ENCODE data around the gene OR5AU1. TPM values are rescaled to one million over a fixed set of nuclear protein-coding genes. Genes with fewer than 3 reads are reported as not detected.

OR5AU1 gene
- total and polyA plus RNA-seq, 2 of the 13 experiments (the other 11 are each of a cell fraction or from before 2014, with no cell fraction given): not detected

DNA sequence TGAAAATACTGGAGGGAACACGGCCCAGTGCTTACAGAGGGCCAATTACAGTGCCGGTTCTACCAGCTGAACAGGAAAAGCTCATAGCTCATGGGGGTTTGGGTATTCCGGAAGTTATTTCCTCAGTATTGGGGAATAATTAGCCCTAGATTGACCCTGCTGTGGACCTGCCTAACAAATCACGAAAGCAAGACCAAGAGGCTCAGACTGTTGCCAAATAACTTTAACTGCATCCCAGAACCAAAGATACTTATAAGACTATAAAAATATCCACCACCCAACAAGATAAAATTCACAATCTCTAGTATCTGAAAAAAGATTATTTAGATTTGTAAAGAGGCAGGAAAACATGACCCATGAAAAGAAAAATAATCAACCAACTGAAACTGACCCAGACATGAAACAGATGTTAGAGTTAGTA is 8.0 kb upstream of the OR5AU1 start:
- in situ Hi-C loops (cut with HindIII; ENCODE audit: extremely low pct_ligation_motif_present, low pct_unique_long_range_greater_than_20kb): no loop called here
- H3K9me3 ChIP-seq (ENCODE audit: low read length): no peaks in the 10 kb centered on the region
- peaks cover 3 to 34% of the 10 kb centered on the region in 2 experiments; a peak in 4 of 5 replicates for H3K27me3 ChIP-seq (ENCODE audit: control insufficient read depth in 1 of 2, insufficient read depth in 2 of 2, low read length in 2 of 2)
- CTCF ChIA-PET (ENCODE audit: low intra/inter-chr PET ratio, low total read pairs): no interaction called here
- no peak overlapping the region for H3K9ac ChIP-seq (ENCODE audit: insufficient read depth, low read depth, low read length)
- POLR2A ChIA-PET: no interaction called here
- BruUV-seq (replicated peaks): no TSS peak
- no peak overlapping the region for H3K27ac ChIP-seq (ENCODE audit: extremely low read length, insufficient read depth, low read length)
- H2AFZ ChIP-seq (ENCODE audit: low read length): no peak overlapping the region
- H3K4me3 ChIP-seq (replicated peaks in 1 of 3; ENCODE audit: insufficient read depth in 1 of 3, low read depth in 2 of 3, low read length in 3 of 3): no peak overlapping the region
- FAIRE-seq: no peak
- no peak overlapping the region for H3K4me2 ChIP-seq (ENCODE audit: low read depth, low read length)
- no peaks in the 10 kb centered on the region for H4K20me1 ChIP-seq (ENCODE audit: insufficient read depth, low read length)
- TF ChIP-seq ZNF232 (CRISPR knock-in tag; IDR thresholded peaks at IDR 0.05; ENCODE audit: borderline replicate concordance): no peak
- TF ChIP-seq ZBTB38 (CRISPR knock-in tag; IDR thresholded peaks at IDR 0.05): no peak
- TF ChIP-seq, protein P1, sequence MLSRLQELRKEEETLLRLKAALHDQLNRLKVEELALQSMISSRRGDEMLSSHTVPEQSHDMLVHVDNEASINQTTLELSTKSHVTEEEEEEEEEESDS (CRISPR knock-in tag; IDR thresholded peaks at IDR 0.05; ENCODE audit: borderline replicate concordance): no peak
- TF ChIP-seq, protein P2, sequence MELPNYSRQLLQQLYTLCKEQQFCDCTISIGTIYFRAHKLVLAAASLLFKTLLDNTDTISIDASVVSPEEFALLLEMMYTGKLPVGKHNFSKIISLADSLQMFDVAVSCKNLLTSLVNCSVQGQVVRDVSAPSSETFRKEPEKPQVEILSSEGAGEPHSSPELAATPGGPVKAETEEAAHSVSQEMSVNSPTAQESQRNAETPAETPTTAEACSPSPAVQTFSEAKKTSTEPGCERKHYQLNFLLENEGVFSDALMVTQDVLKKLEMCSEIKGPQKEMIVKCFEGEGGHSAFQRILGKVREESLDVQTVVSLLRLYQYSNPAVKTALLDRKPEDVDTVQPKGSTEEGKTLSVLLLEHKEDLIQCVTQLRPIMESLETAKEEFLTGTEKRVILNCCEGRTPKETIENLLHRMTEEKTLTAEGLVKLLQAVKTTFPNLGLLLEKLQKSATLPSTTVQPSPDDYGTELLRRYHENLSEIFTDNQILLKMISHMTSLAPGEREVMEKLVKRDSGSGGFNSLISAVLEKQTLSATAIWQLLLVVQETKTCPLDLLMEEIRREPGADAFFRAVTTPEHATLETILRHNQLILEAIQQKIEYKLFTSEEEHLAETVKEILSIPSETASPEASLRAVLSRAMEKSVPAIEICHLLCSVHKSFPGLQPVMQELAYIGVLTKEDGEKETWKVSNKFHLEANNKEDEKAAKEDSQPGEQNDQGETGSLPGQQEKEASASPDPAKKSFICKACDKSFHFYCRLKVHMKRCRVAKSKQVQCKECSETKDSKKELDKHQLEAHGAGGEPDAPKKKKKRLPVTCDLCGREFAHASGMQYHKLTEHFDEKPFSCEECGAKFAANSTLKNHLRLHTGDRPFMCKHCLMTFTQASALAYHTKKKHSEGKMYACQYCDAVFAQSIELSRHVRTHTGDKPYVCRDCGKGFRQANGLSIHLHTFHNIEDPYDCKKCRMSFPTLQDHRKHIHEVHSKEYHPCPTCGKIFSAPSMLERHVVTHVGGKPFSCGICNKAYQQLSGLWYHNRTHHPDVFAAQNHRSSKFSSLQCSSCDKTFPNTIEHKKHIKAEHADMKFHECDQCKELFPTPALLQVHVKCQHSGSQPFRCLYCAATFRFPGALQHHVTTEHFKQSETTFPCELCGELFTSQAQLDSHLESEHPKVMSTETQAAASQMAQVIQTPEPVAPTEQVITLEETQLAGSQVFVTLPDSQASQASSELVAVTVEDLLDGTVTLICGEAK (IDR thresholded peaks at IDR 0.05): no peak
- TF ChIP-seq, protein P2 (CRISPR knock-in tag; IDR thresholded peaks at IDR 0.05): no peak
- TF ChIP-seq HNRNPL (IDR thresholded peaks at IDR 0.05; ENCODE audit: low read depth, low read length): no peak
- TF ChIP-seq NCOA2 (CRISPR knock-in tag; IDR thresholded peaks at IDR 0.05): no peak
- TF ChIP-seq, protein P3, sequence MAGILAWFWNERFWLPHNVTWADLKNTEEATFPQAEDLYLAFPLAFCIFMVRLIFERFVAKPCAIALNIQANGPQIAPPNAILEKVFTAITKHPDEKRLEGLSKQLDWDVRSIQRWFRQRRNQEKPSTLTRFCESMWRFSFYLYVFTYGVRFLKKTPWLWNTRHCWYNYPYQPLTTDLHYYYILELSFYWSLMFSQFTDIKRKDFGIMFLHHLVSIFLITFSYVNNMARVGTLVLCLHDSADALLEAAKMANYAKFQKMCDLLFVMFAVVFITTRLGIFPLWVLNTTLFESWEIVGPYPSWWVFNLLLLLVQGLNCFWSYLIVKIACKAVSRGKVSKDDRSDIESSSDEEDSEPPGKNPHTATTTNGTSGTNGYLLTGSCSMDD (CRISPR knock-in tag; IDR thresholded peaks at IDR 0.05): no peak
- TF ChIP-seq, protein P4, sequence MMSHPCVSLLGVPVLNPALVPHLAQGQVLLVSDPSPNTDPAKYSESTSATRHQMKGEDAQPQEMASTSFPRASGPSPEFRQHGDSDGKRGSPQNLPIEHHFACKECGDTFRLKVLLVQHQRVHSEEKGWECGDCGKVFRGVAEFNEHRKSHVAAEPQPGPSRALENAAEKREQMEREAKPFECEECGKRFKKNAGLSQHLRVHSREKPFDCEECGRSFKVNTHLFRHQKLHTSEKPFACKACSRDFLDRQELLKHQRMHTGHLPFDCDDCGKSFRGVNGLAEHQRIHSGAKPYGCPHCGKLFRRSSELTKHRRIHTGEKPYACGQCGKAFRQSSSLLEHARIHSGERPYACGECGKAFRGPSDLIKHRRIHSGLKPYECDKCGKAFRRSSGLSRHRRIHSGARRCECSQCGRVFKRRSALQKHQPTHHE (CRISPR knock-in tag; IDR thresholded peaks at IDR 0.05; ENCODE audit: borderline replicate concordance): no peak
- no peak for TF ChIP-seq CREM (IDR thresholded peaks at IDR 0.05)
- TF ChIP-seq CREM (CRISPR knock-in tag; IDR thresholded peaks at IDR 0.05): no peak
- TF ChIP-seq CBX1 (IDR thresholded peaks at IDR 0.05; ENCODE audit: low read depth): no peak
- TF ChIP-seq ZMYM4 (CRISPR knock-in tag; IDR thresholded peaks at IDR 0.05): no peak
- no peaks in the 10 kb centered on the region for H3K79me2 ChIP-seq (ENCODE audit: insufficient read depth, low read length)
- H3K36me3 ChIP-seq (replicated peaks in 1 of 2; ENCODE audit: control insufficient read depth in 1 of 2, insufficient read depth in 2 of 2, low read length in 2 of 2): no peaks in the 10 kb centered on the region
- 14% methylated on average over 4 of the region's 4 CpGs for WGBS (ENCODE audit: low lambda C conversion rate)
- DNase-seq (ENCODE audit: low spot score): no peak
- no peaks in the 10 kb centered on the region for H3K4me1 ChIP-seq (ENCODE audit: insufficient read depth, low read length)
- intact Hi-C loops (cut with micrococcal nuclease; ENCODE audit: unreplicated experiment): no loop called here
- no peak for ATAC-seq
